RWPE2 (cell line): ENCODE results near the gene CNOT6.

ENCODE experiments used
- ATAC-seq: fragments of 200-7000 bp; cut with Tn5 transposase; 3 replicates; pipeline ENCODE4 v1.9.1; 2021; ENCODE audit warnings: low read depth
- DNase-seq: peaks from one replicate; pipeline ENCODE4 v3.0.0-alpha.2; 2020; ENCODE audit warnings: low spot score
- H3K27ac ChIP-seq: fragments of 450-650 bp; 2 replicates; pipeline ENCODE4 v1.5.1; 2017; ENCODE audit warnings: mild to moderate bottlenecking; ENCODE audit not compliant: poor library complexity, severe bottlenecking
- H3K27me3 ChIP-seq: fragments of 250-450 bp; sonication (Bioruptor Pico); 2 replicates; pipeline ENCODE4 v1.5.1; 2021; ENCODE audit warnings: mild to moderate bottlenecking, moderate library complexity; ENCODE audit not compliant: insufficient read depth, poor library complexity, severe bottlenecking
- H3K36me3 ChIP-seq: fragments of 250-450 bp; sonication (Bioruptor Pico); 2 replicates; pipeline ENCODE4 v1.5.1; 2020; ENCODE audit warnings: low read depth, mild to moderate bottlenecking, moderate library complexity
- H3K4me1 ChIP-seq: fragments of 250-450 bp; sonication (Bioruptor Pico); 2 replicates; pipeline ENCODE4 v1.5.1; 2021; ENCODE audit warnings: mild to moderate bottlenecking, moderate library complexity; ENCODE audit not compliant: insufficient read depth, poor library complexity, severe bottlenecking
- H3K4me3 ChIP-seq: fragments of 250-450 bp; sonication (Bioruptor Pico); 2 replicates; pipeline ENCODE4 v1.5.1; 2021; ENCODE audit warnings: mild to moderate bottlenecking, moderate library complexity; ENCODE audit not compliant: severe bottlenecking
- H3K9me3 ChIP-seq: fragments of 250-450 bp; sonication (Bioruptor Pico); 2 replicates; pipeline ENCODE4 v1.5.1; 2021; ENCODE audit warnings: mild to moderate bottlenecking, moderate library complexity; ENCODE audit not compliant: severe bottlenecking
- CTCF ChIP-seq: fragments of 450-650 bp; IDR thresholded peaks from one replicate; pipeline ENCODE4 v1.5.1; 2017; ENCODE audit warnings: mild to moderate bottlenecking, moderate library complexity; ENCODE audit not compliant: poor library complexity, severe bottlenecking

The CNOT6 gene

DNA sequence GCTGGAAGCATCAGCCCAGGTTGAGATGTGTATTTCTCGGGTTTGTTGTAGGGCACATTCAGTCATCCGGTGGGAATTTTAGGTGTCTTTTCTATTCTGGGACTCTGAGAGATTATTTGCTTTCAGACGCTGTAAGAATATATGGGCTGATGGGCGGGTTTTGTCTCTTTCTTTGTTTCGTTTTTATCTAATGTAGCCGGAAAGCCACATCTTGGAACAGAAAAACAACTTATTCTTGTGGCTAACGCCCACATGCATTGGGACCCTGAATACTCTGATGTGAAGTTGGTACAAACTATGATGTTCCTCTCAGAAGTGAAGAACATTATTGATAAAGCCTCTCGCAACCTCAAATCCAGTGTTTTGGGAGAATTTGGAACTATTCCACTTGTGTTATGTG is 74.7 kb downstream of the CNOT6 start:
- Histone ChIP-seq H3K27ac (no peak overlapping the region), H3K27me3 (no peaks in the 10 kb centered on the region), H3K4me1 (no peaks in the 10 kb centered on the region), H3K36me3 (peaks cover 94% of the 10 kb centered on the region), H3K9me3 (no peaks in the 10 kb centered on the region), H3K4me3 (no peak overlapping the region)
- DNase-seq (no peak), ATAC-seq (no peak)
- TF ChIP-seq CTCF, result no peak

DNA sequence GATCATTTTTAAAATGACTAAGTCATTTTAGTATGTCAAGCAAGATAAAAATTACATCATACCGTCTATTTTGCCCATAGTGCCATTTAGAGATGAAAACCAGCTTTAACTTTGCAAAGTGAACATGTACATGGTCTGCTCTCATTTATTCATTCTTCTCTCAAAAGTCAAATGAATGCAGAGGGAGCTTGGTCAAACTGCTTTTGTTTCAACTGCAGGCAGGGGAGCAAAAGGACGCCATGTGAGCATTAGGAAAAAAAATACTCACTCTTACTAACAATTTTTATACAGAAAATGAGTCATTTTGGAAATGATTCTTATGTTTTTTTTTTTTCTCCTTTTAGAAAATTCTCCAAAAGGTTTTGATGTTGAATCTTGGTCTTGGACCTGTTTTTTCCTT is 81.4 kb downstream of the CNOT6 start:
- H3K27ac ChIP-seq, result no peak overlapping the region
- H3K4me1 ChIP-seq, result no peaks in the 10 kb centered on the region
- H3K36me3 ChIP-seq, result peaks cover 71% of the 10 kb centered on the region
- no peaks in the 10 kb centered on the region for H3K27me3 ChIP-seq
- no peak for DNase-seq
- no peak overlapping the region for H3K4me3 ChIP-seq
- no peak for TF ChIP-seq CTCF
- no peaks in the 10 kb centered on the region for H3K9me3 ChIP-seq
- ATAC-seq, result no peak

- Histone ChIP-seq H3K36me3 (peaks cover 23% of the 10 kb centered on the region), H3K4me3 (no peak overlapping the region), H3K9me3 (no peaks in the 10 kb centered on the region), H3K27me3 (no peaks in the 10 kb centered on the region), H3K27ac (no peak overlapping the region), H3K4me1 (no peaks in the 10 kb centered on the region)
- TF ChIP-seq CTCF, result no peak
- DNase-seq, result no peak
- no peak; the same call in 2 of the 3 replicates for ATAC-seq
Measured at GRCh38 chr5:180580681-180581080, 86.5 kb downstream of the CNOT6 start.

- ATAC-seq, result no peak
- no peaks in the 10 kb centered on the region for H3K36me3 ChIP-seq
- H3K27me3 ChIP-seq, result peaks cover 6% of the 10 kb centered on the region
- H3K4me3 ChIP-seq, result no peak overlapping the region
- no peak for TF ChIP-seq CTCF
- DNase-seq, result no peak
- H3K27ac ChIP-seq, result no peak overlapping the region
- H3K4me1 ChIP-seq, result no peaks in the 10 kb centered on the region
- H3K9me3 ChIP-seq, result no peaks in the 10 kb centered on the region
Measured at GRCh38 chr5:180583738-180584137, 89.6 kb downstream of the CNOT6 start.

DNA sequence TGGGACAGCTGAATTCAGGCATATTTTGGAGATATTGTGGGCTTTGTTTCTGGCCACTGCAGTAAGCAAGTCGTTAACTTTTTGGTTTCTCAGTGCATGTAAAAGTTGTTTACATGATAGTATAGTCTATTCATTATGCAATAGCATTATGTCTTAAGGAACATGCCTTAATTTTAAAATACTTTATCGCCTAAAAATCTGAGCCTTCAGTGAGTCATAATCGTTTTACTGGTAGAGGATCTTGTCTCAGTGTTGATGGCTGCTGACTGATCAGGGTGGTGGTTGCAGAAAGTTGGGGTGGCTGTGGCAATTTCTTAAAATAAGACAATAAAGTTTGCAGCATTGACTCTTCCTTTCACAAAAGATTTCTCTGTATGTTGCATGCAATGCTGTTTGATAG is 92.0 kb downstream of the CNOT6 start:
- Histone ChIP-seq H3K27ac (no peak overlapping the region), H3K4me3 (no peak overlapping the region), H3K4me1 (no peaks in the 10 kb centered on the region), H3K9me3 (no peaks in the 10 kb centered on the region), H3K36me3 (no peaks in the 10 kb centered on the region), H3K27me3 (peaks cover 29% of the 10 kb centered on the region)
- ATAC-seq (no peak), DNase-seq (no peak)
- no peak for TF ChIP-seq CTCF
